HepG2 (cell line): Measurements from ENCODE around the gene MRRF. TPM values are rescaled to one million over a fixed set of nuclear protein-coding genes. Genes with fewer than 3 reads are reported as not detected.
A peak's percentile ranks its signal among the peaks of the same experiment; 100 is the strongest.

ENCODE experiments used
- CEBPG ChIP-seq: IDR thresholded peaks from 2 replicates; pipeline ENCODE4 v1.6.1; 2016
- EP300 ChIP-seq, 3 experiments: sonication (generic) in 1 of 3; formaldehyde crosslinking in 1 of 3; IDR thresholded peaks; 2 replicates each; pipeline versions ENCODE4 v1.5.1 to v1.6.1; 2011 to 2020; ENCODE audit warnings: low read depth in 2 of 3, low read length in 2 of 3, borderline replicate concordance in 1 of 3, improper control_type of control experiment in 1 of 3, mild to moderate bottlenecking in 1 of 3, missing genetic modification reagents in 1 of 3, moderate library complexity in 1 of 3
- ETV5 ChIP-seq: IDR thresholded peaks from 2 replicates; pipeline ENCODE4 v1.6.1; 2018; ENCODE audit warnings: missing biosample characterization, missing genetic modification reagents, inconsistent platforms, borderline replicate concordance
- FOXA1 ChIP-seq, 2 experiments: fragments of 450-650 bp in 1 of 2; sonication (generic) in 1 of 2; formaldehyde crosslinking in 1 of 2; IDR thresholded peaks; 2 replicates each; pipeline versions ENCODE4 v1.4.0 to v1.6.1; 2016 to 2020; ENCODE audit warnings: missing genetic modification reagents in 1 of 2
- FOXA3 ChIP-seq: IDR thresholded peaks from 2 replicates; pipeline ENCODE4 v1.6.1; 2016; ENCODE audit warnings: missing genetic modification reagents, missing compliant biosample characterization
- FOXP4 ChIP-seq: sonication (generic); formaldehyde crosslinking; IDR thresholded peaks from 2 replicates; pipeline ENCODE4 v1.4.0; 2020; ENCODE audit warnings: missing genetic modification reagents
- GFI1 ChIP-seq: sonication (generic); formaldehyde crosslinking; IDR thresholded peaks from 2 replicates; pipeline ENCODE4 v1.5.0; 2020; ENCODE audit warnings: missing genetic modification reagents, mild to moderate bottlenecking, borderline replicate concordance
- GRHL1 ChIP-seq: sonication (generic); formaldehyde crosslinking; conservative IDR thresholded peaks from 2 replicates; pipeline ENCODE4 v1.8.0; 2022; ENCODE audit warnings: missing genetic modification reagents
- HDAC2 ChIP-seq: sonication (generic); formaldehyde crosslinking; IDR thresholded peaks from 2 replicates; pipeline ENCODE4 v1.4.0; 2020; ENCODE audit warnings: missing genetic modification reagents
- HNF4A ChIP-seq: sonication (generic); formaldehyde crosslinking; IDR thresholded peaks from 2 replicates; pipeline ENCODE4 v1.4.0; 2020; ENCODE audit warnings: missing genetic modification reagents
- KLF16 ChIP-seq, 2 experiments: sonication (generic) in 1 of 2; formaldehyde crosslinking in 1 of 2; IDR thresholded peaks; 2 replicates each; pipeline versions ENCODE4 v1.6.1 to v1.8.0; 2016 to 2023; ENCODE audit warnings: missing genetic modification reagents in 2 of 2, missing compliant biosample characterization in 1 of 2
- NCOR1 ChIP-seq: fragments of 200-600 bp; sonication (generic); IDR thresholded peaks from 2 replicates; pipeline ENCODE4 v1.7.0; 2017; ENCODE audit warnings: antibody characterized with exemption, low read length, borderline replicate concordance
- NR2C2 ChIP-seq: sonication (generic); formaldehyde crosslinking; IDR thresholded peaks from 2 replicates; pipeline ENCODE4 v1.4.0; 2020; ENCODE audit warnings: missing genetic modification reagents, mild to moderate bottlenecking, moderate library complexity, borderline replicate concordance
- NR2F1 ChIP-seq, 2 experiments: fragments of 450-650 bp in 1 of 2; formaldehyde crosslinking in 1 of 2; IDR thresholded peaks; 2 replicates each; pipeline versions ENCODE4 v1.5.0 to v1.6.1; 2016 to 2020; ENCODE audit warnings: mild to moderate bottlenecking in 1 of 2, missing compliant biosample characterization in 1 of 2, missing genetic modification reagents in 1 of 2, moderate library complexity in 1 of 2
- RCOR2 ChIP-seq: IDR thresholded peaks from 2 replicates; pipeline ENCODE4 v1.6.1; 2016; ENCODE audit warnings: missing biosample characterization, missing genetic modification reagents
- RXRB ChIP-seq: IDR thresholded peaks from 2 replicates; pipeline ENCODE4 v1.6.1; 2016; ENCODE audit warnings: borderline replicate concordance, missing genetic modification reagents, missing compliant biosample characterization
- SKI ChIP-seq: fragments of 450-650 bp; IDR thresholded peaks from one replicate; pipeline ENCODE4 v1.6.1; 2018; ENCODE audit warnings: mild to moderate bottlenecking; ENCODE audit not compliant: partially characterized antibody
- SRY ChIP-seq: sonication (generic); formaldehyde crosslinking; IDR thresholded peaks from 2 replicates; pipeline ENCODE4 v1.8.0; 2022; ENCODE audit warnings: mild to moderate bottlenecking, missing genetic modification reagents
- TBL1XR1 ChIP-seq: fragments of 150-350 bp; IDR thresholded peaks from 2 replicates; pipeline ENCODE4 v1.6.1; 2014; ENCODE audit warnings: borderline replicate concordance, low read length; ENCODE audit not compliant: partially characterized antibody
- TEAD3 ChIP-seq: optimal IDR thresholded peaks from 2 replicates; pipeline ENCODE3; 2016; ENCODE audit warnings: borderline replicate concordance
- TFAP4 ChIP-seq: sonication (generic); IDR thresholded peaks from 2 replicates; pipeline ENCODE4 v1.6.1; 2016; ENCODE audit warnings: low read depth, borderline replicate concordance
- ZEB1 ChIP-seq: IDR thresholded peaks from 2 replicates; pipeline ENCODE4 v1.6.1; 2012; ENCODE audit warnings: mild to moderate bottlenecking, low read depth, inconsistent platforms; ENCODE audit not compliant: insufficient replicate concordance
- ZKSCAN1 ChIP-seq: fragments of 150-350 bp; IDR thresholded peaks from 2 replicates; pipeline ENCODE4 v1.6.1; 2014; ENCODE audit warnings: low read length
- ZMYM2 ChIP-seq: sonication (generic); formaldehyde crosslinking; IDR thresholded peaks from 2 replicates; pipeline ENCODE4 v1.8.0; 2022; ENCODE audit warnings: mild to moderate bottlenecking, missing genetic modification reagents
- ZMYM3 ChIP-seq: sonication (generic); formaldehyde crosslinking; IDR thresholded peaks from 2 replicates; pipeline ENCODE4 v1.5.1; 2020; ENCODE audit warnings: mild to moderate bottlenecking, missing genetic modification reagents
- ZMYM4 ChIP-seq: sonication (generic); formaldehyde crosslinking; IDR thresholded peaks from 2 replicates; pipeline ENCODE4 v1.8.1; 2023; ENCODE audit warnings: mild to moderate bottlenecking, missing genetic modification reagents
- polyA plus RNA-seq, 8 experiments: library from polyadenylated mRNA; depleted of rRNA in 3 of 8; stranded (reverse) in 7 of 8; unstranded in 1 of 8; fragments of >200 nt; fragmentation: Illumina TruSeq in 4 of 8; extraction: Trizol in 4 of 8; gene quantifications; 2 replicates each; pipeline versions ENCODE4 v1.2.1 to v1.2.3, GENCODE V29; 2011 to 2016; ENCODE audit warnings: low read depth in 4 of 8, missing spikeins in 1 of 8, mixed read lengths in 1 of 8; ENCODE audit not compliant: insufficient read depth in 1 of 8
- total RNA-seq, 5 experiments: library from RNA; depleted of rRNA; stranded (reverse); fragments of >200 nt; fragmentation: Illumina TruSeq; extraction: Trizol; gene quantifications; 2 replicates each; pipeline ENCODE4 v1.2.3, GENCODE V29; 2016; ENCODE audit warnings: low read depth in 1 of 5

MRRF gene
- total and polyA plus RNA-seq, 2 of the 13 experiments (the other 11 are each of a cell fraction or from before 2014, with no cell fraction given): 37.3 to 44.3 TPM

- TF ChIP-seq FOXP4 (CRISPR knock-in tag) (peak; percentile 26), NCOR1 (peak; percentile 49; the same call in 1 of the 2 replicates), GRHL1 (CRISPR knock-in tag) (no peak), EP300 (IDR thresholded peaks at IDR 0.05; ENCODE audit: low read depth in 2 of 2, low read length in 2 of 2) (peak in 1 of 2 experiments; percentile 22; a peak in 1 of 4 replicates), EP300 (CRISPR knock-in tag; IDR thresholded peaks at IDR 0.05; ENCODE audit: borderline replicate concordance) (no peak), SRY (no peak), HNF4A (CRISPR knock-in tag) (peak; percentile 77), CEBPG (0 out of 2 replicates have a peak, but pooled peaks have one; percentile 25), ZEB1 (no peak), TFAP4 (no peak), SKI (peak; percentile 74), RXRB (CRISPR knock-in tag) (0 out of 2 replicates have a peak, but pooled peaks have one; percentile 34), GFI1 (CRISPR knock-in tag) (peak; percentile 55; the same call in 1 of the 2 replicates), NR2C2 (CRISPR knock-in tag) (peak; percentile 78), ZMYM3 (CRISPR knock-in tag) (peak; percentile 67; the same call in 1 of the 2 replicates), ZKSCAN1 (peak; percentile 99), ZMYM4 (CRISPR knock-in tag) (0 out of 2 replicates have a peak, but pooled peaks have one; percentile 16), RCOR2 (CRISPR knock-in tag) (peak; percentile 74; the same call in 1 of the 2 replicates), TEAD3 (CRISPR knock-in tag) (peak; percentile 77), HDAC2 (CRISPR knock-in tag) (peak; percentile 61; the same call in 1 of the 2 replicates), NR2F1 (CRISPR knock-in tag; IDR thresholded peaks at IDR 0.05) (peak; percentile 13 to 52; a peak in 1 of 4 replicates), FOXA3 (CRISPR knock-in tag) (peak; percentile 31; the same call in 1 of the 2 replicates), ETV5 (CRISPR knock-in tag) (peak; percentile 9; the same call in 1 of the 2 replicates), ZMYM2 (CRISPR knock-in tag) (peak; percentile 96), TBL1XR1 (peak; percentile 50), FOXA1 (IDR thresholded peaks at IDR 0.05) (no peak), FOXA1 (CRISPR knock-in tag; IDR thresholded peaks at IDR 0.05) (peak; percentile 75), KLF16 (CRISPR knock-in tag; IDR thresholded peaks at IDR 0.05) (no peak)
These were observed 84.1 kb downstream of the MRRF start (continued) for GRCh38 chr9:122348791-122349190.
